ENCODE results near the gene STAT3.
"Not testable (repeated sequence)": the region's sequence is repeated elsewhere in the genome, so short reads cannot be mapped to it uniquely, and the experiment has no call there.

STAT3 gene

GRCh38 chr17:42275527-42276358 is 112.5 kb downstream of the STAT3 start:
- DNase-seq: peak; percentile 18

- no peak for DNase-seq
Measured at GRCh38 chr17:42274812-42275526, 113.3 kb downstream of the STAT3 start.

- DNase-seq: no peak
Measured at GRCh38 chr17:42274253-42274542, 114.0 kb downstream of the STAT3 start.

- DNase-seq: no peak
Measured at GRCh38 chr17:42273474-42274252, 114.6 kb downstream of the STAT3 start.

- no peak for DNase-seq
Measured at GRCh38 chr17:42272162-42272907, 115.9 kb downstream of the STAT3 start.

- no peak for DNase-seq
Measured at GRCh38 chr17:42271779-42272035, 116.5 kb downstream of the STAT3 start.

- DNase-seq: no peak
Measured at GRCh38 chr17:42271006-42271778, 117.0 kb downstream of the STAT3 start.

GRCh38 chr17:42270596-42270995 is 117.6 kb downstream of the STAT3 start:
- no peak for DNase-seq

GRCh38 chr17:42270170-42270535 is 118.1 kb downstream of the STAT3 start:
- no peak for DNase-seq

- no peak for DNase-seq
Measured at GRCh38 chr17:42268236-42268635, 120.0 kb downstream of the STAT3 start.

GRCh38 chr17:42266918-42267766 is 121.1 kb downstream of the STAT3 start:
- DNase-seq: no peak

- no peak for DNase-seq
Measured at GRCh38 chr17:42266462-42266861, 121.8 kb downstream of the STAT3 start.

GRCh38 chr17:42264366-42264765 is 123.9 kb downstream of the STAT3 start:
- not testable (repeated sequence) for DNase-seq
